Measurements from ENCODE around the gene PRAC2.

DNA sequence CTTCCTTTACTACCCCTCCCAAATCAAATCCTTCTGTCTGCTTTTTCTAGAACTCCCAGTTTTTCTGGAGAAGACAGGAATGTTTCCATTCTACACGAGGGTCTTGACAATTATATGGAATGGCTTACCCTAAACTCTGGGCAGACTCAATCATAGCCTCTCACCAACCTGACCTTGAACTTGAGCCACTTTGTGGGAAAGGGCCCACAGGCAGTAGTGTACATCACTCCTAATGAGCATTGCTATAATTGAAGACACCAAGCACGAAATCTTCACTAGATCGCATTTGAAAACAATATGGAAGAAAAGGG is 7.2 kb downstream of the PRAC2 start:
- TF ChIP-seq, protein P1, sequence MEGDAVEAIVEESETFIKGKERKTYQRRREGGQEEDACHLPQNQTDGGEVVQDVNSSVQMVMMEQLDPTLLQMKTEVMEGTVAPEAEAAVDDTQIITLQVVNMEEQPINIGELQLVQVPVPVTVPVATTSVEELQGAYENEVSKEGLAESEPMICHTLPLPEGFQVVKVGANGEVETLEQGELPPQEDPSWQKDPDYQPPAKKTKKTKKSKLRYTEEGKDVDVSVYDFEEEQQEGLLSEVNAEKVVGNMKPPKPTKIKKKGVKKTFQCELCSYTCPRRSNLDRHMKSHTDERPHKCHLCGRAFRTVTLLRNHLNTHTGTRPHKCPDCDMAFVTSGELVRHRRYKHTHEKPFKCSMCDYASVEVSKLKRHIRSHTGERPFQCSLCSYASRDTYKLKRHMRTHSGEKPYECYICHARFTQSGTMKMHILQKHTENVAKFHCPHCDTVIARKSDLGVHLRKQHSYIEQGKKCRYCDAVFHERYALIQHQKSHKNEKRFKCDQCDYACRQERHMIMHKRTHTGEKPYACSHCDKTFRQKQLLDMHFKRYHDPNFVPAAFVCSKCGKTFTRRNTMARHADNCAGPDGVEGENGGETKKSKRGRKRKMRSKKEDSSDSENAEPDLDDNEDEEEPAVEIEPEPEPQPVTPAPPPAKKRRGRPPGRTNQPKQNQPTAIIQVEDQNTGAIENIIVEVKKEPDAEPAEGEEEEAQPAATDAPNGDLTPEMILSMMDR (IDR thresholded peaks at IDR 0.05) = no peak
- TF ChIP-seq POLR2AphosphoS5 (IDR thresholded peaks at IDR 0.05) (no peak), POLR2A (IDR thresholded peaks at IDR 0.05) (no peak), EP300 (IDR thresholded peaks at IDR 0.05; ENCODE audit: low read depth) (no peak)

Measured in transverse colon (tissue), 4 donors.